GM23338 (cell line): ENCODE results near the gene NLRP6. TPM values are rescaled to one million over a fixed set of nuclear protein-coding genes. Genes with fewer than 3 reads are reported as not detected.

Experiments used
- ATAC-seq: fragments of 200-7000 bp; cut with Tn5 transposase; 3 replicates; pipeline ENCODE4 v1.9.1; 2020
- DNase-seq: peaks from one replicate; pipeline ENCODE4 v3.0.0-alpha.2; 2015; ENCODE audit warnings: low spot score
- H2AFZ ChIP-seq: fragments of 200-600 bp; sonication (generic); 2 replicates; pipeline ENCODE4 v1.8.0; 2016; ENCODE audit warnings: antibody characterized with exemption, mild to moderate bottlenecking, moderate library complexity
- H3F3A ChIP-seq: fragments of 200-600 bp; sonication (generic); replicated peaks from 2 replicates; pipeline ENCODE4 v1.8.0; 2017; ENCODE audit warnings: antibody characterized with exemption, mixed run types, low read depth
- H3K27ac ChIP-seq: fragments of 200-600 bp; sonication (generic); 2 replicates; pipeline ENCODE4 v1.6.1; 2016; ENCODE audit warnings: low read depth
- H3K27me3 ChIP-seq: fragments of 200-600 bp; sonication (generic); 2 replicates; pipeline ENCODE4 v1.8.0; 2016; ENCODE audit warnings: mild to moderate bottlenecking, mixed run types, moderate library complexity; ENCODE audit not compliant: insufficient read depth
- H3K36me3 ChIP-seq: fragments of 200-600 bp; sonication (generic); 2 replicates; pipeline ENCODE4 v1.8.0; 2016; ENCODE audit warnings: mild to moderate bottlenecking; ENCODE audit not compliant: insufficient read depth
- H3K4me1 ChIP-seq: fragments of 200-600 bp; sonication (generic); 2 replicates; pipeline ENCODE4 v1.8.0; 2016; ENCODE audit warnings: mild to moderate bottlenecking, moderate library complexity; ENCODE audit not compliant: insufficient read depth
- H3K4me2 ChIP-seq: fragments of 200-600 bp; sonication (generic); 2 replicates; pipeline ENCODE4 v1.7.1; 2017; ENCODE audit warnings: mixed run types
- H3K4me3 ChIP-seq: fragments of 200-600 bp; sonication (generic); 2 replicates; pipeline ENCODE4 v1.6.1; 2016; ENCODE audit warnings: mixed run types
- H3K79me2 ChIP-seq: fragments of 200-600 bp; sonication (generic); replicated peaks from 2 replicates; pipeline ENCODE4 v1.8.0; 2017; ENCODE audit warnings: mild to moderate bottlenecking; ENCODE audit not compliant: insufficient read depth
- H3K9me2 ChIP-seq: fragments of 200-600 bp; sonication (generic); 2 replicates; pipeline ENCODE4 v1.8.0; 2017; ENCODE audit not compliant: insufficient read depth
- H4K20me1 ChIP-seq: fragments of 200-600 bp; sonication (generic); replicated peaks from 2 replicates; pipeline ENCODE4 v1.8.0; 2017; ENCODE audit warnings: mild to moderate bottlenecking; ENCODE audit not compliant: insufficient read depth
- H3K27ac Mint-ChIP-seq: 2 replicates; pipeline ENCODE4 v1.8.0; 2020; ENCODE audit warnings: inconsistent platforms, mild to moderate bottlenecking, moderate library complexity, mixed read lengths
- H3K27me3 Mint-ChIP-seq: 3 replicates; pipeline ENCODE4 v1.8.0; 2022; ENCODE audit warnings: low read depth, mild to moderate bottlenecking, moderate library complexity, mixed read lengths, inconsistent platforms; ENCODE audit not compliant: insufficient read depth, poor library complexity
- H3K36me3 Mint-ChIP-seq: 3 replicates; pipeline ENCODE4 v1.8.0; 2021; ENCODE audit warnings: low read depth, mild to moderate bottlenecking, inconsistent platforms, moderate library complexity, mixed read lengths
- H3K4me1 Mint-ChIP-seq: 3 replicates; pipeline ENCODE4 v1.8.0; 2020; ENCODE audit warnings: mild to moderate bottlenecking, inconsistent platforms, mixed read lengths
- H3K4me3 Mint-ChIP-seq: 3 replicates; pipeline ENCODE4 v1.8.0; 2021; ENCODE audit warnings: moderate library complexity, mild to moderate bottlenecking, inconsistent platforms, mixed read lengths
- H3K9me3 Mint-ChIP-seq: 3 replicates; pipeline ENCODE4 v1.8.0; 2020; ENCODE audit warnings: moderate library complexity, mild to moderate bottlenecking, inconsistent platforms, mixed read lengths
- CREB1 ChIP-seq: fragments of 250-450 bp; sonication (Bioruptor Pico); IDR thresholded peaks from 2 replicates; pipeline ENCODE4 v1.5.0; 2020; ENCODE audit warnings: low read depth, mild to moderate bottlenecking, moderate library complexity
- CTCF ChIP-seq, 2 experiments: fragments of 200-600 bp in 1 of 2; sonication (generic) in 1 of 2; conservative IDR thresholded peaks; 2 replicates each; pipeline versions ENCODE4 v1.5.1 to v1.6.1; 2016 to 2017; ENCODE audit warnings: antibody characterized with exemption in 2 of 2, low read depth in 2 of 2, mild to moderate bottlenecking in 2 of 2, moderate library complexity in 1 of 2
- ETS1 ChIP-seq: IDR thresholded peaks from 2 replicates; pipeline ENCODE4 v1.6.1; 2016; ENCODE audit warnings: antibody characterized with exemption
- EZH2 ChIP-seq: fragments of 200-600 bp; sonication (generic); IDR thresholded peaks from one replicate; pipeline ENCODE4 v1.8.0; 2017; ENCODE audit warnings: antibody characterized with exemption, mild to moderate bottlenecking, low read depth; ENCODE audit not compliant: unreplicated experiment
- JUNB ChIP-seq: IDR thresholded peaks from one replicate; pipeline ENCODE4 v1.6.1; 2016; ENCODE audit warnings: antibody characterized with exemption; ENCODE audit not compliant: unreplicated experiment
- NANOG ChIP-seq: IDR thresholded peaks from 2 replicates; pipeline ENCODE4 v1.6.1; 2016; ENCODE audit warnings: antibody characterized with exemption, borderline replicate concordance
- POLR2AphosphoS5 ChIP-seq: IDR thresholded peaks from 2 replicates; pipeline ENCODE4 v1.6.1; 2016; ENCODE audit warnings: antibody characterized with exemption, low read depth
- ZNF114 ChIP-seq: fragments of 250-450 bp; sonication (Bioruptor Pico); IDR thresholded peaks from 2 replicates; pipeline ENCODE4 v1.5.0; 2020; ENCODE audit warnings: mild to moderate bottlenecking, moderate library complexity
- ZNF462 ChIP-seq: fragments of 250-450 bp; sonication (Bioruptor Pico); IDR thresholded peaks from 2 replicates; pipeline ENCODE4 v1.5.0; 2020; ENCODE audit warnings: mild to moderate bottlenecking, moderate library complexity
- polyA plus RNA-seq: library from polyadenylated mRNA; unstranded; fragments of >200 nt; fragmentation: Nextera tagmentation; extraction: Ambion mirVana; gene quantifications from 2 replicates; pipeline ENCODE4 v1.2.1, GENCODE V29; 2016
- total RNA-seq: library from RNA; depleted of rRNA; stranded (reverse); fragments of >200 nt; shearing (Covaris generic); gene quantifications from 2 replicates; pipeline ENCODE4 v1.2.3, GENCODE V29; 2014
- TF ChIP-seq, protein P1 (sequence below): IDR thresholded peaks from one replicate; pipeline ENCODE4 v1.6.1; 2018; ENCODE audit warnings: antibody characterized with exemption; ENCODE audit not compliant: unreplicated experiment

NLRP6 gene
- total and polyA plus RNA-seq, 2 experiments from 2014 or later = 0.15 to 0.73 TPM

DNA sequence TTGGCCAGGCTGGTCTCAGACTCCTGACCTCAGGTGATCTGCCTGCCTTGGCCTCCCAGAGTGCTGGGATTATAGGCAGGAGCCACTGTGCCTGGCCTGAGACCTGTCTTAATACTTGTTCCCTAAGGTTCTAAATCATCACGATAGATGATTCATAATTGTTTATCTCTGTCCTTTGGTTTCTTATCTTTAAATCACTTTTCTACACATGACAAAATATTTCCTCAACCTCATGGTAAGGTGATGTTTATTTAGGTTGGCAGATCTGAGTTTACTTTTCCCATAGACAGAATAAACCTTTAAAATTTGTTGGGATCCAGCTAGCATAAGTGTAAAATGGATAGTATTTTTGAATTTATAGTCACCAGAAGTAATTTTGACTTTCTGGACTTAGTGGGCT is 37.9 kb upstream of the NLRP6 start (continued):
- TF ChIP-seq CREB1 (no peak), JUNB (no peak)

DNA sequence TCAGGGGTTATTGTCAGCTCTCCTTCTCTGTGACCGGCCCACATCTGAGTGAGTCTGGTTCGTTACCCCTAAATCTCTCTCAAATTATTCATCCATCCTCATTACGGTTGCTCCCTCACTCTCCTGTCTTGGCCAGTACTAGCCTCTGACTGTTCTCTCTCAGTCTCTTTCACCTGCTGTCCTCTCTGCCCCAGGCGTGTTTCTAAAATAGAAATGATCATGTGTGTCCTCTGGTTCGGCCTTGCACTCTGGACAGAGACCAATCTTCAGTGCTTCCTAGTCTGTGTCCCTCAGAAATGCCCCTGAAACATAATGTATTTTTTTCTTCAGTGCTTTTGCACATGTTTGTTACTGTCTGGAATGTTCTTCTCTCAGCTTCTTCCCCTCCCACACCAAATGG is 36.6 kb upstream of the NLRP6 start:
- no peaks in the 10 kb centered on the region for H3K9me3 Mint-ChIP-seq
- Histone ChIP-seq H2AFZ (no peak overlapping the region), H4K20me1 (peaks cover 19% of the 10 kb centered on the region; the same call in 1 of the 2 replicates), H3K4me2 (no peak overlapping the region), H3K4me1 (peaks cover 6% of the 10 kb centered on the region), H3F3A (peaks cover 12% of the 10 kb centered on the region), H3K27ac (no peak overlapping the region), H3K4me3 (no peak overlapping the region), H3K36me3 (peaks cover 28% of the 10 kb centered on the region), H3K27me3 (no peaks in the 10 kb centered on the region), H3K79me2 (peaks cover 26% of the 10 kb centered on the region), H3K9me2 (no peaks in the 10 kb centered on the region)
- DNase-seq (no peak), ATAC-seq (no peak)
- H3K4me3 Mint-ChIP-seq = no peak overlapping the region
- TF ChIP-seq ETS1 (no peak), ZNF462 (CRISPR knock-in tag) (no peak), EZH2 (no peak), CTCF (conservative IDR thresholded peaks at IDR 0.05; ENCODE audit: low read depth in 2 of 2) (no peak), NANOG (no peak), ZNF114 (CRISPR knock-in tag) (no peak), POLR2AphosphoS5 (no peak), JUNB (no peak)
- TF ChIP-seq, protein P1, sequence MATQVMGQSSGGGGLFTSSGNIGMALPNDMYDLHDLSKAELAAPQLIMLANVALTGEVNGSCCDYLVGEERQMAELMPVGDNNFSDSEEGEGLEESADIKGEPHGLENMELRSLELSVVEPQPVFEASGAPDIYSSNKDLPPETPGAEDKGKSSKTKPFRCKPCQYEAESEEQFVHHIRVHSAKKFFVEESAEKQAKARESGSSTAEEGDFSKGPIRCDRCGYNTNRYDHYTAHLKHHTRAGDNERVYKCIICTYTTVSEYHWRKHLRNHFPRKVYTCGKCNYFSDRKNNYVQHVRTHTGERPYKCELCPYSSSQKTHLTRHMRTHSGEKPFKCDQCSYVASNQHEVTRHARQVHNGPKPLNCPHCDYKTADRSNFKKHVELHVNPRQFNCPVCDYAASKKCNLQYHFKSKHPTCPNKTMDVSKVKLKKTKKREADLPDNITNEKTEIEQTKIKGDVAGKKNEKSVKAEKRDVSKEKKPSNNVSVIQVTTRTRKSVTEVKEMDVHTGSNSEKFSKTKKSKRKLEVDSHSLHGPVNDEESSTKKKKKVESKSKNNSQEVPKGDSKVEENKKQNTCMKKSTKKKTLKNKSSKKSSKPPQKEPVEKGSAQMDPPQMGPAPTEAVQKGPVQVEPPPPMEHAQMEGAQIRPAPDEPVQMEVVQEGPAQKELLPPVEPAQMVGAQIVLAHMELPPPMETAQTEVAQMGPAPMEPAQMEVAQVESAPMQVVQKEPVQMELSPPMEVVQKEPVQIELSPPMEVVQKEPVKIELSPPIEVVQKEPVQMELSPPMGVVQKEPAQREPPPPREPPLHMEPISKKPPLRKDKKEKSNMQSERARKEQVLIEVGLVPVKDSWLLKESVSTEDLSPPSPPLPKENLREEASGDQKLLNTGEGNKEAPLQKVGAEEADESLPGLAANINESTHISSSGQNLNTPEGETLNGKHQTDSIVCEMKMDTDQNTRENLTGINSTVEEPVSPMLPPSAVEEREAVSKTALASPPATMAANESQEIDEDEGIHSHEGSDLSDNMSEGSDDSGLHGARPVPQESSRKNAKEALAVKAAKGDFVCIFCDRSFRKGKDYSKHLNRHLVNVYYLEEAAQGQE = no peak
- H3K4me1 Mint-ChIP-seq = no peaks in the 10 kb centered on the region
- peaks cover 3% of the 10 kb centered on the region for H3K27me3 Mint-ChIP-seq
- H3K27ac Mint-ChIP-seq = no peak overlapping the region
- peaks cover 48% of the 10 kb centered on the region for H3K36me3 Mint-ChIP-seq
